Stimulated activated CD8-positive, alpha-beta memory T cell treated with anti-CD3 and anti-CD28 coated beads, Interleukin-12 subunit alpha, Interleukin-12 subunit beta, amount 100 ng/mL, for 1 hour (primary cell): ENCODE measurements around the gene MGMT.

Source experiments
- DNase-seq: peaks from one replicate; pipeline ENCODE4 v3.0.0-alpha.2; 2020; ENCODE audit warnings: low read depth

The MGMT gene

DNA sequence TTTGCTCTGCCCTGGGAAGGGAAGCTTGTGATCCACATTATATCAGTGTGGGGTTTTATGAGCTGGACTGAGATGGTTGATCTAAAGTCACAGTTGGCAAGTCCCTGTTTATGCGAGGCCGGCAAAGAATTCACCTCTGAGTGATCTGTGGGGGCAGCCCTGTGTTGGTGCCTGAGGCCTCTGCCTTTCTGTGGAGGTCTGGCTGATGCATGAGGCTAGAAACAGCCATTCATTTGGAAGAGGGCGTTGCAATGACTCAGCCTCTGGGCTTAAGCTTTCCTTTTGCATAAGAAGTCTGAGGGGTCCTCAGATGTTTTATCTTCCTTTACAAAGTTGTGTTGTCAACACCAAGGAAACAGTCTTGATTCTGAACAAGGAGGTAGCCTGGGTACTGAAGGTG is 126.9 kb downstream of the MGMT start:
- no peak for DNase-seq

- DNase-seq: no peak
Measured at GRCh38 chr10:129594811-129595210, 127.8 kb downstream of the MGMT start.

DNA sequence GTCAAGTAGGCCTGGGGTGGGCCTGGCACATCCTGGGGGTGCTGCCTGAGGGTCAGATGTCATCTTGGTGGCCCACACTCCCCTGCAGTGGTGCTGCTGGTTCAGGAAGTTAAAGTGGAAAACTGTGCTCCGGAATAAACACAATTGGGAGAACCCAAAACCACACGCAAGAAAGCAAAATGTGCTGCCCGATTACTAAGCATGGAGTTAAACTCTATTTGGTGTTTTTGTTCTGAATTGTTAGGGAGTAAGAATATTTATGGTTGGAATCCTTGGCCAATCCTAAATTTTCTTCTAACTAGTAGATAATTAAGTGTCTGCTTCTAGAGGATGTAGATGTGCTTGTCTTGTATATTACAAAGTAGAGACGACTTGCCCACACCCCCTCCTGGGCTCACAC is 131.4 kb downstream of the MGMT start:
- DNase-seq: no peak

DNA sequence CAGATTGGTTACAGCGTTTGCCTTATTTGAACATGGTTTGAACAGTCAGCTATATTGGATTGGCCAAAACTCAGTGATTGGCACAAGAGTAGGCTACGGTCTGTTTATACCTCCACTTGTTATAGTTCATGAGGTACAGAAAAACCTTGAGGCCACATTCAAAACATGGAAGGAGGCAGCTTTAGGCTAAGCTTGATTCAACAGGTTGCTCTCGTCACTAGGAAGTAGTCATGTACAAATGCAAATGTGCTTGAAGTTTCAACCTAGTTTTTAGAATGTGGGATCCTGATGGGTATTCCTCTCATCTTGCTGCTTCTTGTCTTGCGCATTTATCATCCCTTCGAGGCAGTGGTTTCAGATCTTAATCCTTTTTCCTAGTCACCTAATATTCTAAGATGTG is 132.1 kb downstream of the MGMT start:
- no peak for DNase-seq

DNA sequence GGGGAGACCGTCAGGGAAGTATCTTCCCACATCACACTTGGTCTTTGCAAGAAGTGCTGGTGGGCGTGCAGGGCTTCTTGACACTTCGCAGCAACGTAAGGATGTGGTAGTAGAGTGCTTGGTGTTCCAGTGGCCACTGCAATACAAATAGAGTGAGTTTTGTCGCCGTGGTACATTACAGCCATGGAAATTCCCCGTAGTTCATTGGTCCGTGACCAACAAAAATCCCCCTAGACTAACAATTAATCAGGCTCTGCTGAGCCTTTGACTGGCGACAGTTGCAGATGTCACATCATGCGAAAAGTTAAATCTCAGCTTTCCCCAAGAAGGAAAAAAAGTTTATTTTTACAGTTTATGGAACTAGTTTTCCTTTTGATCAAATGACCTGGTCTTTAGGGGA is 134.7 kb downstream of the MGMT start:
- no peak for DNase-seq

DNA sequence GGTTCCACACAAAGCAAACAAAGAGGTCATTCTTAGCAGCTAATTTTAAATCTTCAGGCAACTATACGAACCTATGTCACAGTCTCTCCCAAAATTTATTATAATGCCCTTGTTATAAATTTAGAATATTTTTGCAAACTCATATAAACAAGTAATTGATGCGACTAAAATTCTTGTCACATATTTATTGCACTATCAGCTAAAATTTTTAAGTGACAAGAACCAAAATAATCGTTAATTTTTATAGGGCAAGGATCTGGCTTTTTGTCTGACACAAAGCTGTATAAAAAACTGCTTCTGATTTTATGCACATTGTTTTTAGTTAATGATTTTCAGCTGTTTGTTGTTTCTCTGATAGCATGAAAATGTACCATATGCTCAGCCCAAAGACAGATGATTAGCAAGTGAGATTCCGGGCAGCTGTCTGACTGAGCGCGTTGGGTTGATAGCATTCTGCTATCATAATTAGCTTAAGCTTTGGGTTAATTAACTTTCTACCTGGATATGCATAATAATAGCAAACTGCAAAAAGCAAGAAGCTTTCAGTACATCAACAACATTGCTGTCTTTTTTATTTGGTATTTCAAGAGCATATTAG is 136.0 kb downstream of the MGMT start:
- DNase-seq: no peak

- no peak for DNase-seq
Measured at GRCh38 chr10:129604333-129605032, 137.4 kb downstream of the MGMT start.

GRCh38 chr10:129605266-129605985 is 138.4 kb downstream of the MGMT start:
- no peak for DNase-seq

DNA sequence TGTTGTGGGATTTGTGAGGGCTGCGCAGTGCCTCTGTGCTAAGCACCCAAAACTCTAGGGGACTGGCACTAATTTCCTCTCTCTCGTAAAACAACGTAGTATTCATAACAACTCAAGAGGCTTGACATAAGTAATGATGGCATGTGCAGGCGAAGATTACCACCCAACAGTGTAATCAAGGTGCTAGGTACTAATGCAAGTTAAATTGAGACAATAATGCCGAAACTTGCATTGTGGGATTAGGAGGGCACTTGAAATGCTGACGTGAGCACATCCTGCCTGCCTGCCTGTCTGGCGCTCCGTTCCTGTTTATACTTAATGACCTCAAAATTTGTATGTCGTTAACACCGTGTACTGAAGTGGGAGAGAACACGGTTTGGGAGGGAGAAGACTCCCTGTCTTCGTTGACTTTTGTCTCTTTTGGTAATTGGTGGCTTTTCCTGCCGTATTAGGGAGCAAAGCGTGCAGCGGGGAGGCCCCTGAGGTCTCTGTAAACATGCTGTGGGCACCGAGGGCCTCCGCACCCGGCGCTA is 139.0 kb downstream of the MGMT start:
- no peak for DNase-seq

- DNase-seq: no peak
Measured at GRCh38 chr10:129607607-129608109, 140.6 kb downstream of the MGMT start.

GRCh38 chr10:129608653-129609052 is 141.6 kb downstream of the MGMT start:
- no peak for DNase-seq

- no peak for DNase-seq
Measured at GRCh38 chr10:129609551-129609950, 142.5 kb downstream of the MGMT start.

DNA sequence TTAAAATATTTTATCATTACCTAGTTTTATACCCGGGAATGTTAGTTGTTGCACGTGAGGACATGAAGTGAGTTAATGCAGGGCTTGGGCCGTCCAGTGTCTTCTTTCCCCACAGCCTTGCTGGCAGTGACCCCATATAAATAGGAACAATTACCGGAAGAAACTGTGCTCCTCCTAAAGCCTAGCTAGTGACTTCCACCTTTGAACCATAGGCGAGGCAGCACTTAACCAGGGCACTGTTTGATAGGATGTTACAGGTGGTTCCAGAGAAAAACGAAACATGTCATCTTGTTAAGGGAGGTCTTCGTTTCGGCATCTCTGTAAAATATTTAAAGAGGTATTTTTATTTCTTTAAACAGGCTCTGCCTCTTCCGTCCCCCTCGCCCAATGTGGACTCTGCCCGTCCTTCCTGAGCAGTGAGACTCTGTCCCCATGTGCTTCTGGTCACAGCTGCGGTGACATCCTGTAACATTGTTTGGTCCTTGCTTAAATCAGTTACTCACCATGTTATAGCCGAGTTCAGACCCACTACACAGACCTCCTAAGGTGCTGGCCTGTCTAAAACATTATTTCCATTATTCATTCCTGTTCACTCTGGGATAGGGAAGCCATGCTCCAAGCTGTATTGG is 145.6 kb downstream of the MGMT start:
- DNase-seq: no peak

- DNase-seq: no peak
Measured at GRCh38 chr10:129613377-129613980, 146.4 kb downstream of the MGMT start.

DNA sequence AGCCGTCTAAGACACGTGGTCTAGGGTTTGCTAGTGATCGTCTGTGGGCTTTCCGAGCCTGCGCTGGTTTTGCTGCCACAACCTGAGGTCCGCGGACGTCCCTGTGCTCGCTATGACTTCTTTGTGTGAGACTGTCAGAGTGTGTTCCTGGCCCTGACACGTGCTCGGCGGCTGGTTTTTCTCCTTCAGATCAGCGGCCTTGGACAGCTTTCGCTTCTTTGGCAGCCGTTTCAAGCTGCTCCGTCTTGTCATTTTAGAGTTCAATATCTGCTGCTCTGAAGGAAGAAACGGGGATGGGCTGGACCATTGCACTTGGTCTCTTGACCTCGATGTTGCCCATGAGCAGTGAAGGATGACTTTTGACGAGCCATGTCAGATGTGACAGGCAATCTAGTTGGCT is 147.3 kb downstream of the MGMT start:
- no peak for DNase-seq

GRCh38 chr10:129615381-129615780 is 148.3 kb downstream of the MGMT start:
- no peak for DNase-seq

GRCh38 chr10:129615921-129616525 is 149.0 kb downstream of the MGMT start:
- no peak for DNase-seq

DNA sequence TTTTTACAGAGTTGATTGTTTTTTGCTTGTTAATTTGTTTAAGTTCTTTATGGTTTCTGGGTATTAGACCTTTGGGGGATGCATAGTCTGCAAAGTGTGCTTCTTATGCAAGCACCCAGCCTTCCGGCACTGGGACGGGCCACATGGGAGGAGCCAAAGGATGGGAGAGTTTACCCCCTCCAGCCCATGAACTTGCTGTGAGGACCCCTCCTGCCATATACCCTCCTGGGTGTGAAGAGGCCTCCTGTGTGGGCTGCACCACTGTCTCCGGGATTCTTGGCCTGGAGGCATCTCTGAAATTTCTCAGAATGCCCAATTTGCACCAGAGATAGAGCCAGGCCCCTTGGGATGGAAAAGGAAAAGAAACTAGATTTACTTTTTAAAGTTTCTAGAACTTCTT is 150.7 kb downstream of the MGMT start:
- DNase-seq: no peak

- DNase-seq: no peak
Measured at GRCh38 chr10:129621062-129621461, 154.0 kb downstream of the MGMT start.

- DNase-seq: no peak
Measured at GRCh38 chr10:129621693-129622092, 154.7 kb downstream of the MGMT start.

DNA sequence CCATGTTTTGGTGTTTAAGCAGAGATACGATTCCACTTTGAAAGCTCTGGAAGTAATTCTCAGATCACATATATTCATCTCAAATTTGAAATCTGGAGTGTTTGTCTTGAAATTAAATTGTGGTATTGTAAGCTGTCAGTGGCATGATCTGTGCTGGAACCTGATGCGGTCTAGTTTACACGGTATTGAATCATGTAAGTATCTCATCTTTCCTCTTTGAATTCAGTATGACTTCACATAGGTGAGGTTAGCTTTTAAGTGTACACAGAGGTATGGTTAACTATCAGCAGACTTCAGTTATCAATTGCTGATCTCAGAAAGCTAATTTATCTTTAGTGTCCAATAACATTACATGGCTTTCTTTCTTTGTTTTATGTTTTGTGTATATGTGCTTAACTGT is 155.2 kb downstream of the MGMT start:
- DNase-seq: no peak

GRCh38 chr10:129622736-129623135 is 155.7 kb downstream of the MGMT start:
- no peak for DNase-seq
